GM12864 (cell line): Measurements from ENCODE around the gene MAN1C1.

Experiments
- DNase-seq: peaks from one replicate; pipeline ENCODE4 v3.0.0-alpha.2; 2011; ENCODE audit warnings: low read depth
- H3K4me3 ChIP-seq: 2 replicates; pipeline ENCODE4 v1.5.1; 2011; ENCODE audit warnings: mild to moderate bottlenecking, low read depth, low read length, control low read depth
- CTCF ChIP-seq: IDR thresholded peaks from 2 replicates; pipeline ENCODE4 v1.5.1; 2011; ENCODE audit warnings: low read depth, mild to moderate bottlenecking, moderate library complexity, low read length, control low read depth, inconsistent platforms; ENCODE audit errors: missing control alignments

The MAN1C1 gene

GRCh38 chr1:25723250-25723880 is 106.8 kb downstream of the MAN1C1 start:
- TF ChIP-seq CTCF = no peak
- no peak for DNase-seq
- H3K4me3 ChIP-seq = no peak overlapping the region

DNA sequence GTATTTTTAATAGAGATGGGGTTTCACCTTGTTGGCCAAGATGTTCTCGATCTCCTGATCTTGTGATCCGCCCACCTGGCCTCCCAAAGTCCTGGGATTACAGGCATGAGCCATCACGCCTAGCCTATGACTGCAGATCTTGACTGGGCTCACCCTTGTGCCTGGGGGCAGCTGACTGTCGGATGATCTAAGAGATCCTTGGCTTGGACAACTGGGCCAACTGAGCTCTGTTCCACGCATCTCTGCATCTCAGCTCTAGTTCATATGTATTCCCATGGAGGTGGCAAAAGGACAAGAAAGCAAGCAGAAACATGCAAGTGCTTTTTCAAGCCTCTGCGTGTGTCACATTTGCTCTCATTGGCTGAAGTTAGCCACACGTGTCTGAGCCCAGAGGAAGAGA is 107.6 kb downstream of the MAN1C1 start:
- DNase-seq = no peak

GRCh38 chr1:25724966-25725365 is 108.4 kb downstream of the MAN1C1 start:
- TF ChIP-seq CTCF = no peak
- DNase-seq = no peak

More for the DNA sequence above, 107.6 kb downstream of the MAN1C1 start:
- H3K4me3 ChIP-seq = no peak overlapping the region
- no peak for TF ChIP-seq CTCF

GRCh38 chr1:25725482-25725881 is 108.9 kb downstream of the MAN1C1 start:
- TF ChIP-seq CTCF = no peak
- no peak overlapping the region for H3K4me3 ChIP-seq
- DNase-seq = no peak

More at GRCh38 chr1:25724966-25725365, 108.4 kb downstream of the MAN1C1 start:
- H3K4me3 ChIP-seq = no peak overlapping the region

GRCh38 chr1:25727088-25727487 is 110.5 kb downstream of the MAN1C1 start:
- no peak for DNase-seq
- no peak overlapping the region for H3K4me3 ChIP-seq
- no peak for TF ChIP-seq CTCF

- DNase-seq = no peak
- H3K4me3 ChIP-seq = no peak overlapping the region
- TF ChIP-seq CTCF = no peak
Measured at GRCh38 chr1:25727635-25728286, 111.2 kb downstream of the MAN1C1 start.
